Transverse colon (tissue), 4 donors: ENCODE results near the gene TMEM128. TPM values are rescaled to one million over a fixed set of nuclear protein-coding genes. Genes with fewer than 3 reads are reported as not detected.
"Not testable (repeated sequence)": the region's sequence is repeated elsewhere in the genome, so short reads cannot be mapped to it uniquely, and the experiment has no call there.

ENCODE experiments used
- DNase-seq: peaks from one replicate; pipeline ENCODE4 v3.0.0-alpha.2; 2019
- H3K27ac ChIP-seq, 4 donors: fragments of 200-600 bp; sonication (generic); 2 replicates each; pipeline ENCODE4 v1.5.1; 2016 to 2018; ENCODE audit warnings: inconsistent platforms in 4 of 4
- H3K27me3 ChIP-seq: fragments of 200-600 bp; sonication (generic); 2 replicates; pipeline ENCODE4 v1.5.1; 2017; ENCODE audit warnings: inconsistent platforms
- H3K36me3 ChIP-seq, 4 donors: fragments of 200-600 bp; sonication (generic); 2 replicates each; pipeline ENCODE4 v1.5.1; 2017 to 2019; ENCODE audit warnings: inconsistent platforms in 4 of 4
- H3K4me1 ChIP-seq, 4 donors: fragments of 200-600 bp; sonication (generic); 2 replicates each; pipeline ENCODE4 v1.5.1; 2017 to 2020; ENCODE audit warnings: inconsistent platforms in 4 of 4
- H3K4me3 ChIP-seq, 4 donors: fragments of 200-600 bp; sonication (generic); 1 replicate in 1 of 4; 2 replicates in 3 of 4; pipeline versions ENCODE4 v1.5.1 to v1.6.1; 2017 to 2019; ENCODE audit warnings: inconsistent platforms in 4 of 4
- H3K9me3 ChIP-seq, 2 donors: fragments of 200-600 bp; sonication (generic); 2 replicates each; pipeline ENCODE4 v1.5.1; 2017 to 2019; ENCODE audit warnings: inconsistent platforms in 2 of 2
- CTCF ChIP-seq, 5 experiments: fragments of 200-600 bp in 3 of 5; fragments of 450-650 bp in 2 of 5; sonication (generic) in 3 of 5; IDR thresholded peaks; 1 replicate in 2 of 5; 2 replicates in 3 of 5; pipeline ENCODE4 v1.5.1; 2016 to 2017; ENCODE audit warnings: antibody characterized with exemption in 5 of 5, inconsistent platforms in 3 of 5, mild to moderate bottlenecking in 2 of 5, moderate library complexity in 1 of 5
- EP300 ChIP-seq: sonication (generic); formaldehyde crosslinking; IDR thresholded peaks from one replicate; pipeline ENCODE4 v1.6.1; 2017; ENCODE audit warnings: antibody characterized with exemption, low read depth
- POLR2A ChIP-seq: fragments of 450-650 bp; IDR thresholded peaks from one replicate; pipeline ENCODE4 v1.6.1; 2016; ENCODE audit warnings: antibody characterized with exemption, mild to moderate bottlenecking, moderate library complexity
- POLR2AphosphoS5 ChIP-seq, 3 donors: sonication (generic); formaldehyde crosslinking; IDR thresholded peaks; one replicate each; pipeline ENCODE4 v1.6.1; 2016; ENCODE audit warnings: antibody characterized with exemption in 3 of 3
- WGBS, 2 donors: methylation state at CpG; one replicate each; pipeline ENCODE4 v1.1.5; 2018; ENCODE audit warnings: low coverage in 1 of 2; 5-methylcytosine and 5-hydroxymethylcytosine counted together
- in situ Hi-C, 4 donors: fragments of 200-750 bp; cut with MboI; loops; one replicate each; pipeline versions ENCODE4 v1.15.0 to v1.15.1; 2017; ENCODE audit warnings: low sequenced_read_pairs in 3 of 4, low pct_ligation_motif_present in 1 of 4, low pct_unique_long_range_greater_than_20kb in 1 of 4
- intact Hi-C: fragments of 100-400 bp; cut with DNase I; formaldehyde crosslinking; loops from one replicate; pipeline ENCODE4 v1.15.1; 2023; ENCODE audit warnings: low total_unique reads
- total RNA-seq, 4 donors: library from RNA; depleted of rRNA; stranded (reverse); fragments of >200 nt; gene quantifications; one replicate each; pipeline ENCODE4 v1.1.0, GENCODE V29; 2016

TMEM128 gene
- total RNA-seq, 4 donors from 2014 or later = 8.8 to 22.0 (median 14.4) TPM

- H3K27ac ChIP-seq = no peak overlapping the region
- in situ Hi-C loops = no loop called here
- H3K4me3 ChIP-seq = no peak overlapping the region
- no peak for TF ChIP-seq POLR2AphosphoS5 (IDR thresholded peaks at IDR 0.05)
- TF ChIP-seq POLR2A = no peak
- no peak for TF ChIP-seq CTCF (IDR thresholded peaks at IDR 0.05)
- TF ChIP-seq EP300 = no peak
- no peaks in the 10 kb centered on the region for H3K9me3 ChIP-seq
- H3K36me3 ChIP-seq = no peaks in the 10 kb centered on the region
- DNase-seq = no peak
- H3K4me1 ChIP-seq = no peaks in the 10 kb centered on the region
- WGBS, 2 donors = 66 to 73% methylated on average over 5 of the region's 5 CpGs
- intact Hi-C loops = no loop called here
- H3K27me3 ChIP-seq = peaks cover 5% of the 10 kb centered on the region
These were observed 30.9 kb downstream of the TMEM128 start for GRCh38 chr4:4217113-4217512.

GRCh38 chr4:4216648-4217047, 31.4 kb downstream of the TMEM128 start:
- Histone ChIP-seq H3K4me1 (no peaks in the 10 kb centered on the region), H3K36me3 (no peaks in the 10 kb centered on the region), H3K27ac (no peak overlapping the region), H3K27me3 (peaks cover 4% of the 10 kb centered on the region), H3K9me3 (no peaks in the 10 kb centered on the region), H3K4me3 (no peak overlapping the region)
- no peak for TF ChIP-seq CTCF (IDR thresholded peaks at IDR 0.05)
- no peak for TF ChIP-seq POLR2A
- TF ChIP-seq EP300 = no peak
- WGBS, 2 donors = 74 to 76% methylated on average over 4 to 7 of the region's 7 CpGs
- in situ Hi-C loops (no loop called here), intact Hi-C loops (no loop called here)
- no peak for DNase-seq

- in situ Hi-C loops, DNase-seq, H3K27me3 ChIP-seq, H3K27ac ChIP-seq, H3K9me3 ChIP-seq, H3K4me3 ChIP-seq, H3K36me3 ChIP-seq, H3K4me1 ChIP-seq, intact Hi-C loops: not testable (repeated sequence)
- WGBS, 2 donors = 67% methylated on average over 4 of the region's 4 CpGs; no CpG with 5 or more reads in 1 of the 2 donors
These were observed 34.3 kb downstream of the TMEM128 start for GRCh38 chr4:4213674-4214073.

- in situ Hi-C loops (no loop called here), intact Hi-C loops (no loop called here)
- Histone ChIP-seq H3K9me3 (no peaks in the 10 kb centered on the region), H3K27me3 (peaks cover 35% of the 10 kb centered on the region), H3K27ac (no peak overlapping the region), H3K36me3 (no peaks in the 10 kb centered on the region), H3K4me1 (no peaks in the 10 kb centered on the region), H3K4me3 (no peak overlapping the region)
- no peak for TF ChIP-seq POLR2AphosphoS5 (IDR thresholded peaks at IDR 0.05)
- no peak for TF ChIP-seq EP300
- TF ChIP-seq POLR2A = no peak
- TF ChIP-seq CTCF (IDR thresholded peaks at IDR 0.05) = no peak
- no peak for DNase-seq
These were observed 41.8 kb downstream of the TMEM128 start for GRCh38 chr4:4206204-4206603.

- 81 to 100% methylated on average over 2 to 3 of the region's 3 CpGs for WGBS, 2 donors
- Histone ChIP-seq H3K4me3 (no peak overlapping the region), H3K4me1 (no peaks in the 10 kb centered on the region), H3K9me3 (no peaks in the 10 kb centered on the region), H3K27ac (no peak overlapping the region), H3K27me3 (peaks cover 35% of the 10 kb centered on the region), H3K36me3 (no peaks in the 10 kb centered on the region)
- no peak for DNase-seq
- TF ChIP-seq POLR2A = no peak
- TF ChIP-seq CTCF (IDR thresholded peaks at IDR 0.05) = no peak
- no peak for TF ChIP-seq EP300
- no peak for TF ChIP-seq POLR2AphosphoS5 (IDR thresholded peaks at IDR 0.05)
- in situ Hi-C loops = no loop called here
- intact Hi-C loops = no loop called here
These were observed 43.6 kb downstream of the TMEM128 start for GRCh38 chr4:4204401-4204745.
